ENCODE results near the gene NRXN2.

Gene NRXN2

DNA sequence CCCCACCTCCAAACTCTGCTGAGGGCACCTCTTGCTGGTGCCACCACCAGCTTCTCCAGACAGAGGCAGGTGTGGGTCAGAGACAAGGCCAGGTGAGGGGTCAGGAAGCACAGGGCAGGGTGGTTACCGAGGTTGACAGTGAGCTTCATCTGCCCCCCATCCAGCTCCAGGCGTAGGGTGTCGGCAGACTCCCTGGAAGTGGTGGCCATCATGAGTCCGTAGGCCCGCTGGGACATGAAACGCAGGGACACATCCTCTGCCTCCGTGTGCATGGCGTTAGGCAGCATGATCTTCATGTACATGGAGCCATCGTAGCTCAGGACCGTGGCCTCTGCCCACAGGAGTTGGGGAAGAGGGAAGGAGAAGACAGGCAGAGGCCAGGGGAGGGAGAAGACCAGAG lies 62.8 kb downstream of the NRXN2 start:
- H3K23ac ChIP-seq (ENCODE audit: low read depth, low read length, poor library complexity) = no peak overlapping the region
- no peak overlapping the region for H3K4me2 ChIP-seq (ENCODE audit: insufficient read depth, low read length, poor library complexity, severe bottlenecking)
- H2AK5ac ChIP-seq (ENCODE audit: low read depth, low read length) = no peak overlapping the region
- H3K4me3 ChIP-seq (ENCODE audit: low read length in 2 of 2) = peak overlapping the region in 1 of 2 donors; percentile 26
- peak overlapping the region; percentile 21 for H3K14ac ChIP-seq (ENCODE audit: low read length)
- peaks cover 0 to 3% of the 10 kb centered on the region in 2 donors for H3K4me1 ChIP-seq (ENCODE audit: control insufficient read depth in 2 of 2, insufficient read depth in 1 of 2, low read depth in 1 of 2, low read length in 2 of 2)
- H2BK5ac ChIP-seq (ENCODE audit: low read length) = no peak overlapping the region
- H2BK12ac ChIP-seq (ENCODE audit: low read length) = no peak overlapping the region
- H2BK15ac ChIP-seq (ENCODE audit: low read length) = no peak overlapping the region
- H4K8ac ChIP-seq (ENCODE audit: low read depth, low read length) = no peak overlapping the region
- no peaks in the 10 kb centered on the region for H3K9me3 ChIP-seq (replicated peaks in 1 of 2; ENCODE audit: control insufficient read depth in 2 of 2, insufficient read depth in 1 of 2, low read depth in 1 of 2, low read length in 2 of 2)
- DNase-seq (ENCODE audit: low spot score) = no peak
- H2BK120ac ChIP-seq (ENCODE audit: low read depth, low read length) = no peak overlapping the region
- no CpG with 5 or more reads among the region's 10 CpGs for WGBS, 2 donors (ENCODE audit: extremely low coverage in 2 of 2, insufficient read length in 2 of 2, insufficient replicate concordance in 1 of 2)
- H2AFZ ChIP-seq (ENCODE audit: low read length) = no peak overlapping the region
- no peak overlapping the region for H3K27ac ChIP-seq (replicated peaks; ENCODE audit: low read length)
- no peak overlapping the region for H3K4ac ChIP-seq (ENCODE audit: low read length)
- H3K9ac ChIP-seq (ENCODE audit: low read depth, low read length, poor library complexity) = no peak overlapping the region
- no peaks in the 10 kb centered on the region for H3K27me3 ChIP-seq (ENCODE audit: control insufficient read depth in 3 of 3, insufficient read depth in 3 of 3, low read depth in 1 of 3, low read length in 3 of 3)
- no peaks in the 10 kb centered on the region for H3K79me1 ChIP-seq (ENCODE audit: low read depth, low read length)
- H3K36me3 ChIP-seq (replicated peaks in 1 of 2; ENCODE audit: control insufficient read depth in 2 of 2, insufficient read depth in 2 of 2, low read length in 2 of 2) = peaks cover 0 to 8% of the 10 kb centered on the region in 2 donors
- H3K18ac ChIP-seq (ENCODE audit: low read length) = no peak overlapping the region
- H4K91ac ChIP-seq (ENCODE audit: low read depth, low read length, poor library complexity) = no peak overlapping the region

DNA sequence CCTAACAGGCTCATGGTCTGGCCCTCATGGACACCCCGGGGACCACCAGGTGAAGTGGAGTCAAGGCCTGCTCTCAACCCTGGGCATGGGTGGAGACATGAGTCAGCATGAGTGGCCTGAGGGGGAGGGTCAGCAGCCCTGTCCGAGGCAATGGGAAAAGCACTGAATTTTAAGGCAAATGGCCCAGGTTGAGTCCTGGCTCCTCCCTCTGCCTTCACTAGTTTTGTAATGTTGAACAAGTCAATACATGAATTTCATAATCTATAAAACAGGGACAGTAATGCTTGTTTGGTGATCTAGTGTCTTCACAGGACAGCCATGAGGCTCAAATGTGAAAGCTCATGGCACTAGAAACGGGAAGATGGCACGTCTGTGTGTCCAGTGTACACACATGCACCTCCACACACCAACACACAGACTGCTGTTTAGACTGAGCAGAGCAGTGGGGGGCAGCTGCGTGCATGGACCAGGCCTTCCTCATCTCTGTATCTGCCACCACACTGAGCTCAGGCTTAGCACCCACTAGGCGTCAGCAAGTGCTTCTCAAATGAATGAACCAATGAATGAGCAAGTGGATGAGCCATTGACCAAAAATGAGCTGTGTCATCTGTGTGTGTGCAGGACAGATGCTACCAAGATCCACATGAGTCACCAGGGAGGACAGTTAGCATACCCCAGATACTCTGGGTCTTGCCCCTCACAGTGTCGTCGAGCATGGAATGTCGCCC lies 63.4 kb downstream of the NRXN2 start:
- no peak overlapping the region for H4K91ac ChIP-seq (ENCODE audit: low read depth, low read length, poor library complexity)
- H2AK5ac ChIP-seq (ENCODE audit: low read depth, low read length) = no peak overlapping the region
- no peak for DNase-seq (ENCODE audit: low spot score)
- no peak overlapping the region for H3K18ac ChIP-seq (ENCODE audit: low read length)
- H2BK5ac ChIP-seq (ENCODE audit: low read length) = no peak overlapping the region
- H3K36me3 ChIP-seq (replicated peaks in 1 of 2; ENCODE audit: control insufficient read depth in 2 of 2, insufficient read depth in 2 of 2, low read length in 2 of 2) = peaks cover 0 to 8% of the 10 kb centered on the region in 2 donors
- H3K14ac ChIP-seq (ENCODE audit: low read length) = peak overlapping the region; percentile 21
- peaks cover 0 to 3% of the 10 kb centered on the region in 2 donors for H3K4me1 ChIP-seq (ENCODE audit: control insufficient read depth in 2 of 2, insufficient read depth in 1 of 2, low read depth in 1 of 2, low read length in 2 of 2)
- no peak overlapping the region for H2AFZ ChIP-seq (ENCODE audit: low read length)
- no peak overlapping the region for H2BK12ac ChIP-seq (ENCODE audit: low read length)
- no peak overlapping the region for H3K4me3 ChIP-seq (ENCODE audit: low read length in 2 of 2)
- H3K9ac ChIP-seq (ENCODE audit: low read depth, low read length, poor library complexity) = peak overlapping the region; percentile 47
- no peak overlapping the region for H2BK120ac ChIP-seq (ENCODE audit: low read depth, low read length)
- no peaks in the 10 kb centered on the region for H3K27me3 ChIP-seq (ENCODE audit: control insufficient read depth in 3 of 3, insufficient read depth in 3 of 3, low read depth in 1 of 3, low read length in 3 of 3)
- WGBS, 2 donors (ENCODE audit: extremely low coverage in 2 of 2, insufficient read length in 2 of 2, insufficient replicate concordance in 1 of 2) = no CpG with 5 or more reads among the region's 9 CpGs
- H2BK15ac ChIP-seq (ENCODE audit: low read length) = no peak overlapping the region
- H3K23ac ChIP-seq (ENCODE audit: low read depth, low read length, poor library complexity) = no peak overlapping the region
- H4K8ac ChIP-seq (ENCODE audit: low read depth, low read length) = no peak overlapping the region
- H3K4me2 ChIP-seq (ENCODE audit: insufficient read depth, low read length, poor library complexity, severe bottlenecking) = no peak overlapping the region
- H3K4ac ChIP-seq (ENCODE audit: low read length) = no peak overlapping the region
- H3K79me1 ChIP-seq (ENCODE audit: low read depth, low read length) = no peaks in the 10 kb centered on the region
- H3K27ac ChIP-seq (replicated peaks; ENCODE audit: low read length) = no peak overlapping the region
- no peaks in the 10 kb centered on the region for H3K9me3 ChIP-seq (replicated peaks in 1 of 2; ENCODE audit: control insufficient read depth in 2 of 2, insufficient read depth in 1 of 2, low read depth in 1 of 2, low read length in 2 of 2)

DNA sequence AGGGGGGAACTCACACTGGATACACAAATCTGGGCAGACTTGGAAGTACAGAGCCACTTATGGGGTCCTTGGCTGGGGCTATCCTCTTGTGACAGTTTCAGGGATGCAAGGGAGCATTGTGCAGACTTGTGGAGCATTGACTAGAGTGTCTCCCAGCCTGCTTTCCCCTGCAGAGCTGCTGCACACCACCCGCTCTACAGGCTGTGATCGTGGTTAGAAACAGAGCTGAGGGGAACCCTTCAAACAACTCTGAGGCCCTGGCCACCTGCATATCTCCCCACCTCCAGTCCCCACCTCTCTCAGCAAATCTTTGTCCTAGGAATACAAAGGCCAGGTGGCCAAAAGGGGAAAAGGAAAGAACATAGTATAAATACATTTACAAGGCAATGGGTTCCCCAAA lies 64.7 kb downstream of the NRXN2 start:
- no peak overlapping the region for H3K14ac ChIP-seq (ENCODE audit: low read length)
- peaks cover 0 to 4% of the 10 kb centered on the region in 2 donors for H3K4me1 ChIP-seq (ENCODE audit: control insufficient read depth in 2 of 2, insufficient read depth in 1 of 2, low read depth in 1 of 2, low read length in 2 of 2)
- H2BK12ac ChIP-seq (ENCODE audit: low read length) = no peak overlapping the region
- no peak overlapping the region for H4K91ac ChIP-seq (ENCODE audit: low read depth, low read length, poor library complexity)
- H3K79me1 ChIP-seq (ENCODE audit: low read depth, low read length) = no peaks in the 10 kb centered on the region
- H2AFZ ChIP-seq (ENCODE audit: low read length) = no peak overlapping the region
- no peak overlapping the region for H2BK15ac ChIP-seq (ENCODE audit: low read length)
- H2BK5ac ChIP-seq (ENCODE audit: low read length) = no peak overlapping the region
- no peak overlapping the region for H3K23ac ChIP-seq (ENCODE audit: low read depth, low read length, poor library complexity)
- H3K18ac ChIP-seq (ENCODE audit: low read length) = no peak overlapping the region
- peaks cover 0 to 8% of the 10 kb centered on the region in 2 donors for H3K36me3 ChIP-seq (replicated peaks in 1 of 2; ENCODE audit: control insufficient read depth in 2 of 2, insufficient read depth in 2 of 2, low read length in 2 of 2)
- no peaks in the 10 kb centered on the region for H3K27me3 ChIP-seq (ENCODE audit: control insufficient read depth in 3 of 3, insufficient read depth in 3 of 3, low read depth in 1 of 3, low read length in 3 of 3)
- no peak overlapping the region for H3K27ac ChIP-seq (replicated peaks; ENCODE audit: low read length)
- H3K4me3 ChIP-seq (ENCODE audit: low read length in 2 of 2) = no peak overlapping the region
- H3K4me2 ChIP-seq (ENCODE audit: insufficient read depth, low read length, poor library complexity, severe bottlenecking) = no peak overlapping the region
- no peak overlapping the region for H2BK120ac ChIP-seq (ENCODE audit: low read depth, low read length)
- H2AK5ac ChIP-seq (ENCODE audit: low read depth, low read length) = no peak overlapping the region
- H3K9ac ChIP-seq (ENCODE audit: low read depth, low read length, poor library complexity) = no peak overlapping the region
- no CpG with 5 or more reads among the region's 2 CpGs for WGBS, 2 donors (ENCODE audit: extremely low coverage in 2 of 2, insufficient read length in 2 of 2, insufficient replicate concordance in 1 of 2)
- H3K9me3 ChIP-seq (replicated peaks in 1 of 2; ENCODE audit: control insufficient read depth in 2 of 2, insufficient read depth in 1 of 2, low read depth in 1 of 2, low read length in 2 of 2) = no peaks in the 10 kb centered on the region
- DNase-seq (ENCODE audit: low spot score) = no peak
- no peak overlapping the region for H3K4ac ChIP-seq (ENCODE audit: low read length)
- no peak overlapping the region for H4K8ac ChIP-seq (ENCODE audit: low read depth, low read length)

DNA sequence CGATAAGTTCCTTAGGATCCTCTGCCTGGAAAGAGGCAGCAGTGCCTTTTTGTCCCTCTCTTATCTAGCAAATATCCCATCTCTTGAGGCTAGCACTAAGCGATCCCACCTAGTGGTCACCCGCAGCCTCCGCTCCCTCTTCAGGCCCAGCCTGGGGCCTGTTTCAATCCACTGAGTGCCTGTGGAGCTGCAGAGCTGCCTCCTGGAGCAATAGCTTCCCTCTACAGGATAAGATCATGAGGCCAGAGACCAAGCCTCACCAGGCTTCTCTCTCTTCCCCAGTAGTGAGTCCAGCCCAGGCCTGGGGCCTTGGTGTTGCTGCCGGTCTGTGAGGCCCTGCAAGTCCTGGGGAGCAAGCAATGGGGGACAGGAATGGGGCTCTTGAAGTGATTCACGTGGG lies 66.1 kb downstream of the NRXN2 start:
- no peak overlapping the region for H3K27ac ChIP-seq (replicated peaks; ENCODE audit: low read length)
- H2AK5ac ChIP-seq (ENCODE audit: low read depth, low read length) = peak overlapping the region; percentile 10
- H2BK5ac ChIP-seq (ENCODE audit: low read length) = no peak overlapping the region
- H3K18ac ChIP-seq (ENCODE audit: low read length) = no peak overlapping the region
- H2BK15ac ChIP-seq (ENCODE audit: low read length) = no peak overlapping the region
- no peaks in the 10 kb centered on the region for H3K79me1 ChIP-seq (ENCODE audit: low read depth, low read length)
- no CpG with 5 or more reads among the region's 6 CpGs for WGBS, 2 donors (ENCODE audit: extremely low coverage in 2 of 2, insufficient read length in 2 of 2, insufficient replicate concordance in 1 of 2)
- no peak overlapping the region for H4K8ac ChIP-seq (ENCODE audit: low read depth, low read length)
- no peak overlapping the region for H3K4me2 ChIP-seq (ENCODE audit: insufficient read depth, low read length, poor library complexity, severe bottlenecking)
- no peak overlapping the region for H2BK120ac ChIP-seq (ENCODE audit: low read depth, low read length)
- no peak overlapping the region for H3K4me3 ChIP-seq (ENCODE audit: low read length in 2 of 2)
- H3K9ac ChIP-seq (ENCODE audit: low read depth, low read length, poor library complexity) = no peak overlapping the region
- H3K23ac ChIP-seq (ENCODE audit: low read depth, low read length, poor library complexity) = no peak overlapping the region
- no peak overlapping the region for H2BK12ac ChIP-seq (ENCODE audit: low read length)
- H3K4me1 ChIP-seq (ENCODE audit: control insufficient read depth in 2 of 2, insufficient read depth in 1 of 2, low read depth in 1 of 2, low read length in 2 of 2) = peaks cover 0 to 6% of the 10 kb centered on the region in 2 donors
- H3K36me3 ChIP-seq (replicated peaks in 1 of 2; ENCODE audit: control insufficient read depth in 2 of 2, insufficient read depth in 2 of 2, low read length in 2 of 2) = peaks cover 0 to 8% of the 10 kb centered on the region in 2 donors
- H3K27me3 ChIP-seq (ENCODE audit: control insufficient read depth in 3 of 3, insufficient read depth in 3 of 3, low read depth in 1 of 3, low read length in 3 of 3) = no peaks in the 10 kb centered on the region
- H3K14ac ChIP-seq (ENCODE audit: low read length) = no peak overlapping the region
- no peak overlapping the region for H3K4ac ChIP-seq (ENCODE audit: low read length)
- no peak overlapping the region for H2AFZ ChIP-seq (ENCODE audit: low read length)
- H3K9me3 ChIP-seq (replicated peaks in 1 of 2; ENCODE audit: control insufficient read depth in 2 of 2, insufficient read depth in 1 of 2, low read depth in 1 of 2, low read length in 2 of 2) = no peaks in the 10 kb centered on the region
- no peak overlapping the region for H4K91ac ChIP-seq (ENCODE audit: low read depth, low read length, poor library complexity)
- no peak for DNase-seq (ENCODE audit: low spot score)

All from neuronal stem cell (in vitro differentiated cells).